HL-60 (cell line): Measurements from ENCODE around the gene GMDS.

Experiments
- DNase-seq, 2 experiments: peaks; one replicate each; pipeline ENCODE4 v3.0.0-alpha.2; 2010 to 2020; ENCODE audit warnings: low read depth in 1 of 2, low spot score in 1 of 2
- H3K27ac ChIP-seq: fragments of 250-450 bp; sonication (Bioruptor Pico); replicated peaks from 2 replicates; pipeline ENCODE4 v1.5.1; 2020; ENCODE audit warnings: mild to moderate bottlenecking, moderate library complexity
- H3K27me3 ChIP-seq: fragments of 250-450 bp; sonication (Bioruptor Pico); 2 replicates; pipeline ENCODE4 v1.5.1; 2021; ENCODE audit warnings: mild to moderate bottlenecking, moderate library complexity; ENCODE audit not compliant: insufficient read depth, poor library complexity, severe bottlenecking
- H3K4me3 ChIP-seq: replicated peaks from 2 replicates; pipeline ENCODE4 v1.5.1; 2011; ENCODE audit warnings: mild to moderate bottlenecking, control low read depth, low read length; ENCODE audit not compliant: insufficient read depth
- CTCF ChIP-seq: IDR thresholded peaks from one replicate; pipeline ENCODE4 v1.5.1; 2011; ENCODE audit warnings: low read length, control low read depth, inconsistent platforms; ENCODE audit not compliant: insufficient read depth
- GABPA ChIP-seq: IDR thresholded peaks from 2 replicates; pipeline ENCODE4 v1.6.1; 2012; ENCODE audit warnings: low read depth
- POLR2AphosphoS5 ChIP-seq: IDR thresholded peaks from 2 replicates; pipeline ENCODE4 v1.6.1; 2012; ENCODE audit warnings: low read depth
- REST ChIP-seq: IDR thresholded peaks from 2 replicates; pipeline ENCODE4 v1.6.1; 2012; ENCODE audit warnings: low read depth; ENCODE audit not compliant: insufficient replicate concordance
- SPI1 ChIP-seq: IDR thresholded peaks from 2 replicates; pipeline ENCODE4 v1.6.1; 2012; ENCODE audit warnings: low read depth, mild to moderate bottlenecking, borderline replicate concordance

The GMDS gene

GRCh38 chr6:1626481-1626880 lies 618.9 kb downstream of the GMDS start:
- Histone ChIP-seq H3K4me3 (no peak overlapping the region), H3K27me3 (peaks cover 30% of the 10 kb centered on the region), H3K27ac (no peak overlapping the region)
- no peak for DNase-seq
- TF ChIP-seq POLR2AphosphoS5 (no peak), CTCF (no peak), GABPA (no peak), SPI1 (no peak), REST (no peak)

- Histone ChIP-seq H3K4me3 (no peak overlapping the region), H3K27ac (no peak overlapping the region), H3K27me3 (peaks cover 30% of the 10 kb centered on the region)
- no peak for DNase-seq
- no peak for TF ChIP-seq POLR2AphosphoS5
- no peak for TF ChIP-seq GABPA
Observed at GRCh38 chr6:1625794-1626435, 619.5 kb downstream of the GMDS start.

- H3K27ac ChIP-seq = no peak overlapping the region
- TF ChIP-seq POLR2AphosphoS5 (no peak), SPI1 (peak; percentile 34; the same call in 1 of the 2 replicates)
- peak in 1 of 2 experiments; percentile 23 for DNase-seq
- H3K27me3 ChIP-seq = peaks cover 33% of the 10 kb centered on the region
- peak overlapping the region; percentile 31 for H3K4me3 ChIP-seq
Observed at GRCh38 chr6:1624851-1625781, 620.3 kb downstream of the GMDS start.

GRCh38 chr6:1624058-1624850 lies 621.2 kb downstream of the GMDS start:
- no peak overlapping the region for H3K27ac ChIP-seq
- peaks cover 39% of the 10 kb centered on the region for H3K27me3 ChIP-seq
- no peak for DNase-seq
- TF ChIP-seq GABPA (no peak), REST (no peak), SPI1 (no peak), POLR2AphosphoS5 (no peak), CTCF (no peak)
- no peak overlapping the region; the same call in 1 of the 2 replicates for H3K4me3 ChIP-seq
